ENCODE results near the gene LIPI.
"Not testable (repeated sequence)": the region's sequence is repeated elsewhere in the genome, so short reads cannot be mapped to it uniquely, and the experiment has no call there.

LIPI gene

GRCh38 chr21:14071902-14072734 lies 138.6 kb downstream of the LIPI start:
- DNase-seq = no peak

GRCh38 chr21:14070968-14071367 lies 139.8 kb downstream of the LIPI start:
- no peak for DNase-seq

GRCh38 chr21:14070049-14070893 lies 140.5 kb downstream of the LIPI start:
- DNase-seq = no peak

GRCh38 chr21:14064296-14064645 lies 146.5 kb downstream of the LIPI start:
- DNase-seq = no peak

GRCh38 chr21:14063620-14064295 lies 147.0 kb downstream of the LIPI start:
- not testable (repeated sequence) for DNase-seq

GRCh38 chr21:14062684-14063083 lies 148.1 kb downstream of the LIPI start:
- DNase-seq = not testable (repeated sequence)

- not testable (repeated sequence) for DNase-seq
These were observed 148.9 kb downstream of the LIPI start for GRCh38 chr21:14061820-14062219.

- DNase-seq = not testable (repeated sequence)
These were observed 151.6 kb downstream of the LIPI start for GRCh38 chr21:14058995-14059627.
